Lung (tissue), 12 donors: ENCODE data around the gene CD59. TPM values are rescaled to one million over a fixed set of nuclear protein-coding genes. Genes with fewer than 3 reads are reported as not detected.

Experiments
- ATAC-seq: fragments of 200-7000 bp; cut with Tn5 transposase; one replicate; pipeline ENCODE4 v1.9.1; 2020; ENCODE audit warnings: moderate number of reproducible peaks; ENCODE audit not compliant: insufficient read depth, low FRiP score
- DNase-seq, 3 donors: peaks; one replicate each; pipeline ENCODE4 v3.0.0-alpha.2; 2013 to 2017
- H3K27ac ChIP-seq, 2 donors: one replicate each; pipeline ENCODE4 v1.5.1; 2013; ENCODE audit warnings: mild to moderate bottlenecking in 2 of 2, moderate library complexity in 2 of 2, control low read depth in 1 of 2, inconsistent platforms in 1 of 2, low read depth in 1 of 2, low read length in 1 of 2
- H3K27me3 ChIP-seq, 3 donors: one replicate each; pipeline ENCODE4 v1.5.1; 2013; ENCODE audit warnings: low read length in 2 of 3; ENCODE audit not compliant: control insufficient read depth in 3 of 3, insufficient read depth in 3 of 3
- H3K36me3 ChIP-seq, 4 donors: one replicate each; pipeline ENCODE4 v1.5.1; 2013; ENCODE audit warnings: low read length in 4 of 4, mild to moderate bottlenecking in 1 of 4, moderate library complexity in 1 of 4; ENCODE audit not compliant: control insufficient read depth in 4 of 4, insufficient read depth in 4 of 4
- H3K4me1 ChIP-seq, 5 donors: one replicate each; pipeline ENCODE4 v1.5.1; 2013; ENCODE audit warnings: low read length in 5 of 5, mild to moderate bottlenecking in 2 of 5, moderate library complexity in 1 of 5; ENCODE audit not compliant: control insufficient read depth in 5 of 5, insufficient read depth in 5 of 5
- H3K4me3 ChIP-seq: one replicate; pipeline ENCODE4 v1.5.1; 2013; ENCODE audit warnings: mild to moderate bottlenecking, control low read depth, moderate library complexity
- H3K9ac ChIP-seq, 2 donors: one replicate each; pipeline ENCODE4 v1.5.1; 2013; ENCODE audit warnings: low read length in 2 of 2, control low read depth in 1 of 2; ENCODE audit not compliant: insufficient read depth in 1 of 2
- H3K9me3 ChIP-seq, 4 donors: one replicate each; pipeline ENCODE4 v1.5.1; 2013; ENCODE audit warnings: low read length in 3 of 4, mild to moderate bottlenecking in 1 of 4, moderate library complexity in 1 of 4; ENCODE audit not compliant: control insufficient read depth in 4 of 4, insufficient read depth in 3 of 4
- WGBS, 2 donors: extraction: QIAGEN DNeasy Blood & Tissue Kit; methylation state at CpG; one replicate each; pipeline ENCODE4 v1.1.7; 2013; 5-methylcytosine and 5-hydroxymethylcytosine counted together
- polyA plus RNA-seq, 2 donors: library from polyadenylated mRNA; stranded (reverse); fragments of 200-250 nt; gene quantifications; one replicate each; pipeline ENCODE4 v1.2.1, GENCODE V29; 2013
- total RNA-seq, 2 donors: library from RNA; depleted of rRNA in 1 of 2; stranded (reverse); fragments of >200 nt in 1 of 2; gene quantifications; one replicate each; pipeline ENCODE4 v1.2.1, GENCODE V29; 2014 to 2021
- TF ChIP-seq, protein P1 (sequence below): IDR thresholded peaks from 2 replicates; pipeline ENCODE4 v1.5.1; 2012; ENCODE audit warnings: mild to moderate bottlenecking; ENCODE audit errors: control extremely low read depth, extremely low read depth
- donor health status: control.
- donor health status: control.
- donor health status: Bipolar disorder and iron deficiency.
- donor health status: healthy.
- donor health status: DM: yes; HTN: yes; CAD: no.

Gene CD59
- total and polyA plus RNA-seq, 4 donors, result 215 to 833 (median 539) TPM

- no peak overlapping the region for H3K27ac ChIP-seq
- DNase-seq (peak in 2 of 3 donors; percentile 39 to 56), ATAC-seq (no peak)
- H3K36me3 ChIP-seq, result peaks cover 1 to 13% (median 5%) of the 10 kb centered on the region in 4 donors
- H3K4me1 ChIP-seq, result peaks cover 0 to 22% (median 0%) of the 10 kb centered on the region in 5 donors
- no peaks in the 10 kb centered on the region for H3K9me3 ChIP-seq
- H3K27me3 ChIP-seq, result no peaks in the 10 kb centered on the region
- WGBS, 2 donors, result 88 to 91% methylated on average over 5 of the region's 5 CpGs
- no peak overlapping the region for H3K9ac ChIP-seq
- TF ChIP-seq, protein P1, sequence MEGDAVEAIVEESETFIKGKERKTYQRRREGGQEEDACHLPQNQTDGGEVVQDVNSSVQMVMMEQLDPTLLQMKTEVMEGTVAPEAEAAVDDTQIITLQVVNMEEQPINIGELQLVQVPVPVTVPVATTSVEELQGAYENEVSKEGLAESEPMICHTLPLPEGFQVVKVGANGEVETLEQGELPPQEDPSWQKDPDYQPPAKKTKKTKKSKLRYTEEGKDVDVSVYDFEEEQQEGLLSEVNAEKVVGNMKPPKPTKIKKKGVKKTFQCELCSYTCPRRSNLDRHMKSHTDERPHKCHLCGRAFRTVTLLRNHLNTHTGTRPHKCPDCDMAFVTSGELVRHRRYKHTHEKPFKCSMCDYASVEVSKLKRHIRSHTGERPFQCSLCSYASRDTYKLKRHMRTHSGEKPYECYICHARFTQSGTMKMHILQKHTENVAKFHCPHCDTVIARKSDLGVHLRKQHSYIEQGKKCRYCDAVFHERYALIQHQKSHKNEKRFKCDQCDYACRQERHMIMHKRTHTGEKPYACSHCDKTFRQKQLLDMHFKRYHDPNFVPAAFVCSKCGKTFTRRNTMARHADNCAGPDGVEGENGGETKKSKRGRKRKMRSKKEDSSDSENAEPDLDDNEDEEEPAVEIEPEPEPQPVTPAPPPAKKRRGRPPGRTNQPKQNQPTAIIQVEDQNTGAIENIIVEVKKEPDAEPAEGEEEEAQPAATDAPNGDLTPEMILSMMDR, result no peak
- no peak overlapping the region for H3K4me3 ChIP-seq
Measured at GRCh38 chr11:33743291-33743690, 7.1 kb upstream of the CD59 start.

- Histone ChIP-seq H3K27ac (no peak overlapping the region), H3K36me3 (peaks cover 1 to 13% (median 5%) of the 10 kb centered on the region in 4 donors), H3K4me3 (no peak overlapping the region), H3K27me3 (no peaks in the 10 kb centered on the region), H3K9ac (no peak overlapping the region), H3K4me1 (peaks cover 0 to 21% (median 3%) of the 10 kb centered on the region in 5 donors), H3K9me3 (no peaks in the 10 kb centered on the region)
- 85 to 87% methylated on average over 3 of the region's 3 CpGs for WGBS, 2 donors
- DNase-seq (peak in 2 of 3 donors; percentile 59 to 73), ATAC-seq (no peak)
- TF ChIP-seq, protein P1, result peak; percentile 19
Measured at GRCh38 chr11:33742249-33742851, 6.1 kb upstream of the CD59 start.

DNA sequence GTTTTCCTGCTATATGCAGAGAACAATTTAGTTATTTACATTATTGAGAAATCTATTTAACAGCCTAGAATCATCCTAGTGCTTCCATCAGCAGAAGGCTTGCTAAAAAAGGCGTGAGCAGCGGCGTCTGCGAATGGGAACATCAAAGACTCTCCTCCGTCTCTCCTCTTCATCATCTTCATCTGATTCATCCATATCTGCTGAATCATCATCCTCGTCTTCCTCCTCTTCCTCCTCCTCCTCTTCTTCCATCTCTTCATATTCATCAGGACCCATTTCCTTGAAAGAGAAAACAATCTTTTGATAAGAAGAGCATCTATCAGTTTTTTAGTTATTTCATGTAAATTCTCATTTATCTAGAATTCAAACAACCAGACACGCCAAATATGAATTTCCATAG is 5.6 kb upstream of the CD59 start:
- Histone ChIP-seq H3K4me1 (peaks cover 4 to 24% (median 6%) of the 10 kb centered on the region in 5 donors), H3K9me3 (no peaks in the 10 kb centered on the region), H3K9ac (no peak overlapping the region), H3K4me3 (no peak overlapping the region), H3K27me3 (no peaks in the 10 kb centered on the region), H3K27ac (no peak overlapping the region), H3K36me3 (peaks cover 1 to 10% (median 2%) of the 10 kb centered on the region in 4 donors)
- ATAC-seq, result no peak
- DNase-seq, result no peak
- TF ChIP-seq, protein P1, result no peak
- 88% methylated on average over 7 of the region's 7 CpGs for WGBS, 2 donors
